NK-92 (cell line): ENCODE data around the gene PAX5.

Experiments used
- DNase-seq: peaks from one replicate; lab custom pipeline; 2025; ENCODE audit not compliant: unreplicated experiment; lab: John Stamatoyannopoulos, UW

PAX5 gene

GRCh38 chr9:37025071-37025822 lies 8.8 kb downstream of the PAX5 start:
- no peak for DNase-seq

GRCh38 chr9:37017546-37017945 lies 16.5 kb downstream of the PAX5 start:
- no peak for DNase-seq

- DNase-seq = no peak
These were observed 22.5 kb downstream of the PAX5 start for GRCh38 chr9:37011530-37011929.

GRCh38 chr9:37010976-37011375 lies 23.1 kb downstream of the PAX5 start:
- no peak for DNase-seq

- DNase-seq = no peak
These were observed 23.9 kb downstream of the PAX5 start for GRCh38 chr9:37010180-37010579.

GRCh38 chr9:37007295-37007694 lies 26.8 kb downstream of the PAX5 start:
- no peak for DNase-seq

- DNase-seq = no peak
These were observed 28.4 kb downstream of the PAX5 start for GRCh38 chr9:37005517-37006140.

GRCh38 chr9:37004424-37004935 lies 29.6 kb downstream of the PAX5 start:
- no peak for DNase-seq

GRCh38 chr9:37002413-37003217 lies 31.5 kb downstream of the PAX5 start:
- DNase-seq = no peak

- no peak for DNase-seq
These were observed 32.0 kb downstream of the PAX5 start for GRCh38 chr9:37002036-37002412.

GRCh38 chr9:37001459-37001858 lies 32.6 kb downstream of the PAX5 start:
- no peak for DNase-seq

- DNase-seq = no peak
These were observed 34.2 kb downstream of the PAX5 start for GRCh38 chr9:36999728-37000333.

- DNase-seq = no peak
These were observed 36.7 kb downstream of the PAX5 start for GRCh38 chr9:36997414-36997813.

- DNase-seq = no peak
These were observed 37.4 kb downstream of the PAX5 start for GRCh38 chr9:36996706-36997086.

GRCh38 chr9:36995927-36996705 lies 38.0 kb downstream of the PAX5 start:
- no peak for DNase-seq

GRCh38 chr9:36993933-36994764 lies 39.9 kb downstream of the PAX5 start:
- no peak for DNase-seq

- no peak for DNase-seq
These were observed 41.4 kb downstream of the PAX5 start for GRCh38 chr9:36992501-36993316.

GRCh38 chr9:36991516-36992134 lies 42.4 kb downstream of the PAX5 start:
- DNase-seq = no peak
